ENCODE results near the gene ZNF264.

- TF ChIP-seq, protein P1, sequence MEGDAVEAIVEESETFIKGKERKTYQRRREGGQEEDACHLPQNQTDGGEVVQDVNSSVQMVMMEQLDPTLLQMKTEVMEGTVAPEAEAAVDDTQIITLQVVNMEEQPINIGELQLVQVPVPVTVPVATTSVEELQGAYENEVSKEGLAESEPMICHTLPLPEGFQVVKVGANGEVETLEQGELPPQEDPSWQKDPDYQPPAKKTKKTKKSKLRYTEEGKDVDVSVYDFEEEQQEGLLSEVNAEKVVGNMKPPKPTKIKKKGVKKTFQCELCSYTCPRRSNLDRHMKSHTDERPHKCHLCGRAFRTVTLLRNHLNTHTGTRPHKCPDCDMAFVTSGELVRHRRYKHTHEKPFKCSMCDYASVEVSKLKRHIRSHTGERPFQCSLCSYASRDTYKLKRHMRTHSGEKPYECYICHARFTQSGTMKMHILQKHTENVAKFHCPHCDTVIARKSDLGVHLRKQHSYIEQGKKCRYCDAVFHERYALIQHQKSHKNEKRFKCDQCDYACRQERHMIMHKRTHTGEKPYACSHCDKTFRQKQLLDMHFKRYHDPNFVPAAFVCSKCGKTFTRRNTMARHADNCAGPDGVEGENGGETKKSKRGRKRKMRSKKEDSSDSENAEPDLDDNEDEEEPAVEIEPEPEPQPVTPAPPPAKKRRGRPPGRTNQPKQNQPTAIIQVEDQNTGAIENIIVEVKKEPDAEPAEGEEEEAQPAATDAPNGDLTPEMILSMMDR (IDR thresholded peaks at IDR 0.05; ENCODE audit: low read depth, low read length), result no peak
- TF ChIP-seq EZH2phosphoT487 (IDR thresholded peaks at IDR 0.05; ENCODE audit: low read depth), result no peak
Measured at GRCh38 chr19:57202160-57202559, 10.9 kb downstream of the ZNF264 start.
